GM12892 (cell line): ENCODE results near the gene DGLUCY.

Experiments used
- POLR2A ChIP-seq: IDR thresholded peaks from 2 replicates; pipeline ENCODE4 v1.6.1; 2011; ENCODE audit warnings: low read depth, low read length, control low read depth
- POLR2AphosphoS5 ChIP-seq: IDR thresholded peaks from 2 replicates; pipeline ENCODE4 v1.6.1; 2011; ENCODE audit warnings: low read depth, low read length, control low read depth
- TAF1 ChIP-seq: IDR thresholded peaks from 2 replicates; pipeline ENCODE4 v1.6.1; 2011; ENCODE audit warnings: low read depth, mild to moderate bottlenecking, control low read depth, low read length, borderline replicate concordance

DNA sequence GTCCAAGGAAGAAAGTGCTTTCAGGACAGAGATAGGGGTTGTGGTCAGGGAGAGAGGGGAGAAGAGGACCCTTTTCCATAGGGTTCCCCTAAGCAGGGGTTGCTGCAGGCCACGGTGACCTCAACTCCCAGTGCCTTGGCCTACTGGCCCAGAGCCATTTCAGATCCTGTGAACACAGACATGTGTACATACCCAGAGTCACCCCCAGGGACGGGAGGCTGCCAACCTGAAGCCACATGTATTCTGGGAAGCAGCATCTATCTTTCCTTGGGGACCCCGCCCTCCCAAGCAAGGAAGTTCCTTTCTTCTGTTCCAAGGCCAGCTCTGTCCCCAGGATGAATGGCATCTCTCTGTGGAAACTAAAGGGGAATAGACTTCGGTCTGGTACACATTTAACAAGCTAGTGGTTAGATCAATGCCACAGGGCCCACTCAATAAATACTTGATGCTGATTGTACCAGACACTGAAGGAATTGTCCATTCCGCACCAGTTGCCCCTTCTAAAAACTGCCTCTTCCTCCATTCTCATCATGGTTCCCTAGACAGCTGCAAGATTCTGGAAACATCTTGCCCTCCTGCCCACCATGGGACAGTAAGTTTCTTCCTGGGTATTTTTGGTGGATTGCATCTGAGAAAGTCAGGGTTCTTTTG lies 25.2 kb upstream of the DGLUCY start:
- TF ChIP-seq POLR2A (no peak), POLR2AphosphoS5 (no peak), TAF1 (no peak)
